ENCODE measurements around the gene PDE4B.

GRCh38 chr1:66388913-66389312, 596.2 kb downstream of the PDE4B start:
- TF ChIP-seq CTCF (IDR thresholded peaks at IDR 0.05) = no peak
- no peak for TF ChIP-seq POLR2A (IDR thresholded peaks at IDR 0.05)
